OCI-LY1 (cell line): Measurements from ENCODE around the gene ZBTB7C.

ENCODE experiments used
- CTCF ChIP-seq: fragments of 200-600 bp; sonication (generic), shearing (Covaris generic); IDR thresholded peaks from 2 replicates; pipeline ENCODE4 v1.5.1; 2017; ENCODE audit warnings: mild to moderate bottlenecking, antibody characterized with exemption, low read length, moderate library complexity, mixed read lengths
- EZH2 ChIP-seq: fragments of 200-600 bp; sonication (generic), shearing (Covaris generic); IDR thresholded peaks from 2 replicates; pipeline ENCODE4 v1.8.0; 2017; ENCODE audit warnings: borderline replicate concordance, mixed run types, mild to moderate bottlenecking, antibody characterized with exemption, low read length, moderate library complexity, mixed read lengths

DNA sequence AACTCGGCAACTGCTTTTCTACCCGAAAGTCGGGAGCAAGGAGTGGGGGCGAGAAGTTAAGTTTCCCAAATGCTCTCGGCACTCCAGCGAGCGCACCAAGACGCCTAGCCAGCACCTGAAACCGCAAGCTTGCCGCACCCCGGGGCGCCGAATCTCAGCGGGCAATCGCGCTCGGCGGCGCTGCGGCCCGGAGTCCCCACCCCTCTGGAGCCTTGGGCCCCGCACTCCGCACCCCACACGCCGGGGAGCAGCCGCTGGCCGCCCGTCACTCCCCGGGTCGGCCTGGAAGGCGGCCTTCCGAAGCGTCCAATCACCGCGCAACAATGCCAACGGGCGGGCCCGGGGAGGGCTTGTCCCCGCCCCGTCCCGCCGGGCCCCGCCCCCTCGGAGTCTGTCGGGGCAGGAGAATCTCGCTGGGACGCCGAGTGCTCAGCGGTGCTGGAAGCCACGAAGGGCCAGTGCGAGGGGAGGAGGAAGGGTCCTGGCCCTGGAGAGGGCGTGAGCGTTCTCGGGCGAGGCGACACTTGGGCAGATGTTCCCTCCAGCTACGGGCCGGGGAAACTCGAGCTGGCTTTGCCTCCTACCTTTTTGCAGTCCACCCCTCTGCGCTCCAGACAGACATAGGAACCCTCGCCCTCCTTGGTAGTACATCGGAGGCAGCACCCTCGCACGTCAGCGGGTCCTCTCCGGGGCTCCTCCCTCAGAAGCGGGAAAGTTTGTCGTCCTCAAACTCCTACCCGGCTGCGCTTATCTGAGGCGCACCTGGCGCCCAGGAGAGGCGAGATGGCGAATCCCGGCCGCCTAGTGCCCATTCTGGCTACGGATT, 1.1 kb upstream of the ZBTB7C start:
- TF ChIP-seq CTCF = no peak
- TF ChIP-seq EZH2 = no peak
